Hepatic stellate cell (primary cell): ENCODE measurements around the gene TRMT11.
"Not testable (repeated sequence)": the region's sequence is repeated elsewhere in the genome, so short reads cannot be mapped to it uniquely, and the experiment has no call there.

Experiments
- DNase-seq: peaks from one replicate; pipeline ENCODE4 v3.0.0; 2011; ENCODE audit warnings: low spot score

The TRMT11 gene

DNA sequence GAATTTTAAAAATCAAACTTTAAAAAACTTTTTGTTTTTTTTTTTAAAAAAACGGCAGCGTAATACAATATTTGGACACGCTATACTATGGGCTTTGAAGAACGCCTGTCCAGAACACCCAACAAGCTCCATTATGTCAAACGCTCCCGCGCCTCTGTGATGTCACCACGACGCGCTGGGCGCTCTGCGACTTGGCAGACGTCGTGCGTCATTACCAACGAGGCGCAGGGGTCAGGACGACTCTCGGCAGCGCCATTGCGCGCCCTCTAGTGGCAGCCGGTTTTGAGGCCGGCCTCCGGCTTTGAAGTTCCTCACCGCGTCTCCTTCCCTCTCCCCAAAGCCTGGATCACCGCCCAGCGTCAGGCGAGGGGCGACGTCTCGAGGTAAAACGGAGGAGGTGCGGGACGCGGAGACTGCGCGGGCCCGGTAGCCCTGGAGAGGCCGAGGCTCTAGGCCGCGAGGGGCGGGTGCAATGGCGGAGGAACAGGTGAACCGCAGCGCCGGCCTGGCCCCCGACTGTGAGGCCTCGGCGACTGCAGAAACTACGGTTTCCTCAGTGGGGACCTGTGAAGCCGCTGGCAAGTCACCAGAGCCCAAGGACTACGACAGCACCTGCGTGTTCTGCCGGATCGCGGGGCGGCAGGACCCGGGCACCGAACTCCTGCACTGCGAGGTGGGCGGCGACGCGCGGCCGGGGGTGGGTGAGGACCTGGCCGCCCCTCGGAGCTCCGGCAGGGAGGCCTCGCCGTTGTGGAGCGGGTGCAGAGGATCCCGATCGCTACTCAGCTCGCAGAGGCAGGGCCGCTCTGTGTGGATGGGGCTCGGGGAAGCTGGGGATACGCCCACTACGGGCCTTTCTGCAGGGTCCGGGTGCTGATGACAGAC is 29.6 kb upstream of the TRMT11 start, which contains the start of gene HINT3:
Gene HINT3, plus strand, starts transcription at position 265 of the 885 bp plus-strand sequence. Its CDS starts 208 bp downstream, at position 473.
- peak; percentile 92 for DNase-seq

- no peak for DNase-seq
Observed at GRCh38 chr6:125957391-125957693, 29.0 kb upstream of the TRMT11 start.

DNA sequence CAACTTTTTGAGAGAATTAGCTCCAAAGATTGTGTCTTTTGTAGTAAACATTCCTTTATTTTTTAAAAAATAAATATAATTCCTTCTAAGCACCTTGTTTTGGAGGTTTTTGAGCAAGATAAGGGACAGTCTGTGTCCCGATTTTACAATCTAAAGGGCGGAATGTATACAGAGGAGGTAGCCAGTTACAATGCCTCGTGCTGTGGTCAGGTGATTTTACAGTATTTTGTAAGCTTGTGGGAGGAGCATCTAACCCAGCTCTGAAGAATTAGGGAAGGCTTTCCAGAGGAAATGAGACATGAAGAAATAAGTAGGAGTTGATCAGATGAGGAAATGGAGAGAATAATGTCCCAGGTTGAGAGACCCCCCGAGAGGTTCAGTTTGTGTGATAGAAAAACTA is 28.5 kb upstream of the TRMT11 start:
- DNase-seq, result peak; percentile 31

DNA sequence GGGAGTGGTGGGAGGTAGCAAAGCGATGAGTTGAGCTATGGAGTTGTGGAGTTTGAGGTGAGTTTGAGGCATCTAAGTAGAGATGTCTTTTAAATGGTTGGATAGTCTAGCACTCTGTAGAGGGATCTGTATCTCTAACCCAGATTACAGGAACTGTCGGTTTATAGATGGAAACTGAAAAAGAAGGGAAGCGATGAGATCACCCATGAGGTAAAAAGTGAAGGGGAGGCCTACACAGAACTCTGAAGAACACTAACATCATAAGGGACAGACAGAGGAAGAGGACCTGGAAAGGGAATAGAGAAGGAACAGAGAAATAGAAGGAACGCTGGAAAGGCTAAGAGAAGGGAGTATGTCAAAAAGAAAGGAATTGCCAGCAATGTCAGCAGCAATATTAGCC is 27.3 kb upstream of the TRMT11 start:
- DNase-seq, result no peak

DNA sequence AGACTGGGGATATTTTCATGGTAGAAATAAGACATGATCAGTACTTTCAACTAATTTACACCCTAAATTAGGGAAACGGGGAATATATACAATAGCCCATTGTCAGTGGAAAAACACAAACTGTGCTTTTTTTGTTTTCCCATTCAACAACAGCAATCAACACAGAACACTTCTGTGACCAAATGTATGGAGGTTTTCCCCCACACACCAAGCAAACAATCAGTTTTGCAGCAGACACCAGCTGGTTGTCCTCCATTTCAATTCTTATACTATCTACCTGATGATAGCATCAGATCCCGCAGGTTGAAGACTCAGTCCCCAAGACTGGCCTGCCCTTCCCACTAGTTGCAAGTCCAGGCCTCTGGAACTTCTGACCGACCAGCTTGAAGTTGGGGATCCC is 25.2 kb upstream of the TRMT11 start:
- no peak for DNase-seq

GRCh38 chr6:125962900-125963497 is 23.3 kb upstream of the TRMT11 start:
- DNase-seq, result no peak

DNA sequence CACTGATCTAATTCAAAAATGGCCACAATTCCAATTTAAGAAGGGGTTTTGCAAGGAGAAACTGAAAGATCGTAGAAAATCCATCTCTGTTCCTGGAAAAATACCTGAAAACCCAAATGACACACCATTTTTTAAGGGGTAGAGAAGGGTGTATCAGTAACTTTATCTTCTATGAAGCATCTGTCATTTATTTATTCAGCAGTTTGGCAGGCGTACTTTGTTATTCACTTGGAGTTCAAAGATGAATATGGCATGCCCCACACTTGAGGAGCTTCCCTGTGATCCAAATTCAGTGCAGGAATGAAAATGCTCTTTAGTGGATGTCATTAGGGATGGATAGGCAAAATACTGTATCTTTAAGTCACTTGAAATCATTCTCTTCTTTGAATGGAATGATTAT is 22.5 kb upstream of the TRMT11 start:
- DNase-seq, result no peak

- DNase-seq, result no peak
Observed at GRCh38 chr6:125966569-125966968, 19.8 kb upstream of the TRMT11 start.

- DNase-seq, result no peak
Observed at GRCh38 chr6:125968493-125968892, 17.8 kb upstream of the TRMT11 start.

DNA sequence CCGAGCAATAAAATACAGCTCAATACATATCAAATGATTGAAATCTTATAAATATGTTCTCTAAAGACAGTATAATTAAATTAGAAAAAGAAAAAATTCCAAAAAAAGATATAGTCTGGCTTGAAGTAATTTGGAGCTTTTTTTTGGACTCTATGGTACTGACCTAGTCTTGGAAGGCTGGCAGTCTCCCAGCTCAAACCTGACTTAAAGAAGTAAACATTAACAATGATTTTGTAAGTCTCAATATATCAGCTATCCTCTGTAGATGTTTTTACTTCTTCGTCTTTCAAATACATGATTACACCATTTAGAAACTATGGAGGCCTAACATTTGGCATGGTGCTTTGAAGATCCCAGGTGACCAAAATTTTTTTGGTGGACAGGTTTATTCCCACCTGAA is 15.6 kb upstream of the TRMT11 start:
- no peak for DNase-seq

GRCh38 chr6:125972478-125972877 is 13.9 kb upstream of the TRMT11 start:
- DNase-seq, result not testable (repeated sequence)

GRCh38 chr6:125974214-125974866 is 12.0 kb upstream of the TRMT11 start:
- DNase-seq, result peak; percentile 24

DNA sequence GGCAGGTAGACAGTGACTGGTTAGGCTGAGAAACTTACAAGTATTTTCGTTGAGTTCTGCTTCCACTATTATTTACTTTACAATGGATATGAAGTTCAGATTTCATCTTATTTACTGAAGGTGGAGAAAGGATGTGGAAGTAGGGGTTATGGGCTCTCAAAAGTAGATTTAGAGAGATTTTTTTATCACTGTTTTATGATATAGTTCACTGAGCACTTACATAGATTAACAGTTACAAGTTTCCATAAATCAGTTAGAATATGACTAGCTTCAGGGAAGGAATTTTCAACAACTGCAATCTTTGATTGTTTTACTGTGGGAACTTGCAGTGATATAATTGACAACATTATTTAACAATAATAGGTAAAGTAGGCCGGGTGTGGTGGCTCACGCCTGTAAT is 7.2 kb upstream of the TRMT11 start:
- DNase-seq, result no peak

GRCh38 chr6:125981571-125982185 is 4.7 kb upstream of the TRMT11 start:
- DNase-seq, result no peak

DNA sequence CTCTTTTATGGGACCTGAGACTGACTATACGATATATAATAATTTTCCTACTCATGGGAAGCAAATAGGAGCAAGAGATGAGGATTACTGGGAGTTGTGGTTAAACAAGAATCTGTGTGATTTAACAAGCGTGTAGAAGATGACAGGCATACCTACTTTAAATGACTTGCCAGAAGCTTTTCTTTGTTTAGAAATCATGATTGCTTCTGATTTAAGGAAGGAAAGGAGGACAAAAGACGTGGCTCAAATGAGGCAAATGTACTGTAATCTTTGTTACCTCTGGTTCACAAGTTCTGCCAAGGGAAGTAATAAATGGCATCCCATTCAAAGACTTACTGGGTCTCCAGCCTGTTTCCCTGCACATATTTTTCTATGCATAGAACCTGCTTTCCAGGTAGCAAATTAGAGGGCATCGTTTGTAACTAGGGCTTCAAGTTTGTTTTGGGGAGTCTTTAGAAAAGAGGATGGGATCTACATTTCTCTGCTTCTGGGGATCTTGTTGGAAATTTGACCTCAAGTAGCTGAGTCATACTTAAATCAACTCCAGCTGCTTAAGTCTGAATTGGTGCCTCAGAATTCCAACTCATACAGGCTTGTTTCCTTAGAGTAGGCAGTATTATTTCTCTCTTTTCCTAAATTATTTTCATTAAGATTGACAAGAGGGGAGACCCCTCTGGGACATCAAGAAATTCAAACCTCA is 2.9 kb upstream of the TRMT11 start:
- DNase-seq, result peak; percentile 37

DNA sequence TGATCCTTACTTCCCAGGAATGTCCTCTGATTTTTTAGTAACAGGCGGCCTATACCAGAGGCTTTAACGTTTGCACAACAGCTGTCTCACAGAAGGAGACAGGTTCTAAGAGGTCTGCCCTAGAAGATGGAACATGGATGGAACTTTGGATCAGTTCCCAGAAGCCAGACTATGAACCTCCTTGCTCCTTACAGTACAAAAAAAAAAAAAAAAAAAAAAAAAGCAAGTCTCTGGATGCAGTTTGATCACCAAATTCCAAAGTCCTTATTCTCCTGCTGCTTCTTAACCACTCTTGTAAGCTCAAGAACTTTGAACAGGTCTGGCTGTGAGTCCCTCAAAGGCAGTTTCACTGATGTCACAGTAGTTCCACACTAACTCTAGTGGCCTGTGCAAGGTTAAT is 2.0 kb upstream of the TRMT11 start:
- DNase-seq, result peak; percentile 27

- DNase-seq, result no peak
Observed at GRCh38 chr6:125985522-125985921, 818 bp upstream of the TRMT11 start.

DNA sequence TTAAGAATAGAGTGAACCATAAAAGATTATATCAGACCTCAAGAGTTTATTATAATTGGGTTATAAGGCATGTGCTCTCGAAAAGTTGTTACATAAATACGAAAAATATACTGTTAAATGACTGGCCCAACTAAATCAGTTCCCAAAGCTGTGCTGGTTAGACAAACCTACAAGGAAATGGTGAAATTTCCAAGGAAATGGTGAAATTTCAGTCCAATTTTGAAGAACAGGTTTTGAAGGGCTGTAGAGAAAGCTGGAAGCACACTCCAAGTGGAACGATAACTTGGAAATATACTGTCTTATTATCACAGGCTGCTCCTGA is 400 bp upstream of the TRMT11 start:
- no peak for DNase-seq

- no peak for DNase-seq
Observed at GRCh38 chr6:125987026-125987617, 782 bp downstream of the TRMT11 start.

- DNase-seq, result no peak
Observed at GRCh38 chr6:125988280-125988679, 1.9 kb downstream of the TRMT11 start.

GRCh38 chr6:125989631-125990030 is 3.3 kb downstream of the TRMT11 start:
- no peak for DNase-seq

DNA sequence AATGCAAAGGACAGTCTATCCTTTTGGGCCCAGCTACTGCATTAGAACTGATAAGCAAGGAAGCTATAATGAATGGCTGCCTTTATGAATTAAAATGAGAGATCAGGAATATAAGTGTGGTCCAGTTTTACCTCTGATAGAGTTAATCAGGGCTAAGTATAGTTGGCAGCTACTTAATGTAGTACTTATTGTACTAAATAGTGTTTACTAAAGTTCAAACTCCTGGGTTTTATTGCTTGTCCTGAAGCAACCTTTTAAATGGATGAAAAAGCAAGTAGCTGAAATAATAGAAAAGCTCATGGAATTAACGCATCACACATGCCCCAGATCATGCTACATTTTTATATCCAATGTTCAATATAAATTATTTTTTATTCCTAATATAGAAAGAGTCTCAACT is 5.3 kb downstream of the TRMT11 start:
- no peak for DNase-seq
